Left ventricle myocardium inferior (tissue), 1 donor: Measurements from ENCODE around the gene HOXA3. TPM values are rescaled to one million over a fixed set of nuclear protein-coding genes. Genes with fewer than 3 reads are reported as not detected.

Experiments
- DNase-seq: peaks from one replicate; pipeline ENCODE4 v3.0.0-alpha.2; 2020
- H3K27ac ChIP-seq: fragments of 200-600 bp; replicated peaks from 2 replicates; pipeline ENCODE4 v1.8.0; 2021
- H3K27me3 ChIP-seq: fragments of 200-600 bp; 2 replicates; pipeline ENCODE4 v1.8.0; 2021; ENCODE audit warnings: low read depth
- H3K36me3 ChIP-seq: fragments of 200-600 bp; 2 replicates; pipeline ENCODE4 v1.8.0; 2021
- H3K4me1 ChIP-seq: fragments of 200-600 bp; 2 replicates; pipeline ENCODE4 v1.8.0; 2021
- H3K4me3 ChIP-seq: fragments of 200-600 bp; 2 replicates; pipeline ENCODE4 v1.8.0; 2021; ENCODE audit warnings: mild to moderate bottlenecking, moderate library complexity
- H3K9me3 ChIP-seq: fragments of 200-600 bp; replicated peaks from 2 replicates; pipeline ENCODE4 v1.8.0; 2021
- CTCF ChIP-seq: fragments of 200-600 bp; IDR thresholded peaks from 2 replicates; pipeline ENCODE4 v1.8.0; 2021; ENCODE audit warnings: antibody characterized with exemption, mild to moderate bottlenecking, borderline replicate concordance
- intact Hi-C: fragments of 100-400 bp; cut with micrococcal nuclease; formaldehyde crosslinking; loops from one replicate; pipeline ENCODE4 v1.11.0; 2022
- total RNA-seq: library from RNA; stranded (reverse); fragmentation: NEBNext Ultra II Directional; extraction: Animal tissue kit (Norgen Biotek cat#: 25700); gene quantifications from one replicate; pipeline ENCODE4 v1.2.1, GENCODE V29; 2021
- donor health status: DM: no; HTN: yes; CAD: no; lungs with severe emphysema.

The HOXA3 gene
- total RNA-seq, 1 donor from 2014 or later, result not detected

- H3K36me3 ChIP-seq, result no peaks in the 10 kb centered on the region
- peak overlapping the region; percentile 48 for H3K4me3 ChIP-seq
- TF ChIP-seq CTCF, result no peak
- no peaks in the 10 kb centered on the region for H3K9me3 ChIP-seq
- peak overlapping the region; percentile 43 for H3K27ac ChIP-seq
- intact Hi-C loops, result no loop called here
- peaks cover 100% of the 10 kb centered on the region for H3K27me3 ChIP-seq
- H3K4me1 ChIP-seq, result peaks cover 33% of the 10 kb centered on the region
- DNase-seq, result no peak
Observed at GRCh38 chr7:27103489-27104226, 48.7 kb downstream of the HOXA3 start.

DNA sequence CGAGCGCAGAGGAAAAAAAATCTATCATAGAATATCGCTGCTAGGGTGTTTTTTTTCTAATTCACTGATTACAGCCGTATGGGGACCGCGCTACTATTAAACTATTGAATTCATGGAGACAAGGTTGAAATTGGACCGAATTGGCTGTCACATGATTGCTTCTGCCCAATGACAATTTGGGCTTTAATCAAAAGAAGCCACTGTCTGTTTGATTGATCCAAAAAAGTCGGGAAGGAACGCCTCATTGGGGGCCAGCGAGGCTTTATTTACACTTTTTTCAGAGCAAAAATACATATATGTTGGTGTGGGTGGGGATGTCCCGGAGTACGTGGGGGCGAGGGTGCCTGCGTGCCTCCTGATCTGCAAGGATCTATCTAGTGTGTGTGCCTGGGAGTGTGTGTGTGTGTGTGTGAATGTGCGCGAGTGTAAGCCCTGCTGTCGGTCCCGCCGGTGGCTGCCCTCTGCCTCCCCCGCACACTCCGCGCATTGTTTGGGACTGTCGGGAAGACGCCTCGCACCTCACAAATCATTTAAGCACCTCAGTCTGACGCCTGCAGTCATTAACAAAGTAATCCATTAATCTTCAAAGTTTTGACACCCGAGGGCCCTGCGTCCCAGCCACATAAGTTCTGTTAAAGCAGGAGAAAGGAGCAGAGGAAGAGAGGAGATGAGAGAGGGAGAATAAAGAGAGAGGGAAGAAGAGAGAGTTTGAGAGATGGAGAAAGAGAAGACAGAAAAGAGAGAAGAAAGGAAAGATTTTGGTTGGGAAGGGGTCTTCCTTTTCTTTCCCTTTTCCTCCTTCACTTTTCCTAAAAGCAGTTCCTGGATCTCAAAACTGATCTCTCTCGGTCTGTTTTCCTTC lies 49.6 kb downstream of the HOXA3 start, which contains the start of gene HOXA2:
Gene HOXA2 (minus strand): TSS at position 103 of the 862 bp plus-strand sequence. CDS start 183 bp downstream, outside the sequence.
- H3K36me3 ChIP-seq, result no peaks in the 10 kb centered on the region
- no peaks in the 10 kb centered on the region for H3K9me3 ChIP-seq
- H3K4me3 ChIP-seq, result peak within 1 kb of the TSS; percentile 48
- intact Hi-C loops, result no loop called here
- H3K4me1 ChIP-seq, result peaks cover 32% of the 10 kb centered on the region
- peak within 1 kb of the TSS; percentile 52 for H3K27ac ChIP-seq
- H3K27me3 ChIP-seq, result peaks cover 100% of the 10 kb centered on the region
- no peak for DNase-seq
- TF ChIP-seq CTCF, result no peak

GRCh38 chr7:27101957-27102580 lies 50.3 kb downstream of the HOXA3 start:
- intact Hi-C loops, result no loop called here
- Histone ChIP-seq H3K4me3 (peak overlapping the region; percentile 48), H3K36me3 (no peaks in the 10 kb centered on the region), H3K27me3 (peaks cover 100% of the 10 kb centered on the region), H3K27ac (peak overlapping the region; percentile 52), H3K4me1 (peaks cover 39% of the 10 kb centered on the region), H3K9me3 (no peaks in the 10 kb centered on the region)
- TF ChIP-seq CTCF, result no peak
- no peak for DNase-seq

- Histone ChIP-seq H3K27me3 (peaks cover 100% of the 10 kb centered on the region), H3K9me3 (no peaks in the 10 kb centered on the region), H3K27ac (peak overlapping the region; percentile 52), H3K4me1 (peaks cover 46% of the 10 kb centered on the region), H3K36me3 (no peaks in the 10 kb centered on the region), H3K4me3 (peak overlapping the region; percentile 48)
- TF ChIP-seq CTCF, result no peak
- DNase-seq, result no peak
- intact Hi-C loops, result no loop called here
Observed at GRCh38 chr7:27101171-27101956, 51.0 kb downstream of the HOXA3 start.
